HG03066 (cell line): Measurements from ENCODE around the gene MED26.

Experiments
- ATAC-seq: cut with Tn5 transposase; IDR thresholded peaks from one replicate; pipeline ENCODE4 v1.9.1; 2021; ENCODE audit warnings: low read depth; ENCODE audit not compliant: unreplicated experiment

Gene MED26

GRCh38 chr19:16542910-16543472 is 85.0 kb downstream of the MED26 start:
- no peak for ATAC-seq

DNA sequence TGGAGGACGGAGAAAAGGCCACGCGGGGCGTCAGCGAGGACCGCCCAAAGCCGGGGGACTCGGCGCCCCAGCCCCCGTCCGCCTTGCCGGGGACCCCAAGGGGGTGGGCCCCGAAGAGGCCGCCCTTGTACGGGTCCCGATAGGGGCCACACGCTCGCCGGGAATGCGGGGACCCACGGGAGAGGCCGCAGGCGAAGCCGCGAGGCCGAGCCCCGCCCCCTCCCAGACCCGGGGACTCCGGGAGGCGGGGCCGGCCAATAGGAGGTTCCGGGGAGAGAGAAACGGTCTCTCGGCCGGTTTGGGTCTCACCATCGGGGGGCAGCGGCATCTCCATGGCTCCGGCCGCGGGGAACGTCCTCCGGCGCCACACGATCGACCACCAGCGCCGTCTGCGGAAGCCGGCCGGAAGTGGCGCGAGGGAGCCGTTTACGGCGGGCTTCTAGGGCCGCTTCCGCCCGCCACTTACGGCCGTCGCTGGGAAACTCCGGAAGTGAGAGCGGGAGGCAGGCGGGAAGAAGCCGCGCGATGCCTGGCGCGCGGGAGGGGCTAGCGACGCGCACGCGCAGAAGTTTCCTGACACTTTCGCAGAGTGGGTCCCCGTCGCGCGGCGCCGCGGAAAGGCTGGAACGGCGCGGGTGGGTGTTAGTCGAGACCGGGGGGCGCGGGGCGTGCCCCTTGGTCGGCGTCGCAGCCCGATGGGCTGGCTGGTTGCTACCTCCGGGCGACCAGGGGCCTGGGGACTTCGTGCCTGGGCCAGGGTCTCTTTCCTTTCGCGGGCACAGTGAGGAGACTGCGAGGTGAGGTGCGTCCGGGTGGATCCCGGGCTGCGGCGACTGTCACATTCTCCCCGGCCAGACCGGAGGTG is 85.7 kb downstream of the MED26 start, which contains the start of gene CHERP:
TSS of gene CHERP (minus strand) at position 393 of the 865 bp plus-strand sequence. CDS start at position 334, 59 bp downstream.
- peak; percentile 70 for ATAC-seq

GRCh38 chr19:16541526-16542044 is 86.4 kb downstream of the MED26 start:
- no peak for ATAC-seq

- no peak for ATAC-seq
Observed at GRCh38 chr19:16540948-16541347, 87.1 kb downstream of the MED26 start.

DNA sequence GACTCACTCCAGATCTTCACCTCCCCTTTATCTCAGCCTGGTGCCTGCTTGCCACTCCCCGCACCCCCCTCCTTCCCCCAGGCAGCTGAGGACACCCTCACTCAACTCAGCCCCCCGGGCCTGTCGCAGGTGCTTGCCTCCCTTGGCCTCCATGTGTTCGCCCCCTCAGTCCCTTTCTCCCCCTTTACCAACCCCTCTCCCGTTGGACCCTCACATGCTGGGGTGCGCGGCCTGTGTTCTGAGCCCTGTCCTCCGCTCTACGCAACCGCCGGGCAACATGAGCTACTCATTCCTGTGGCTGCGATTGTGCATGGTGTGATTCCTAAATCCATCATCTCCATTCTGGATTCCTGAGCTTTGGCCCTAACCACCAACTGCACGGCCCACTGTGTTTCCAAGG is 90.9 kb downstream of the MED26 start:
- no peak for ATAC-seq

DNA sequence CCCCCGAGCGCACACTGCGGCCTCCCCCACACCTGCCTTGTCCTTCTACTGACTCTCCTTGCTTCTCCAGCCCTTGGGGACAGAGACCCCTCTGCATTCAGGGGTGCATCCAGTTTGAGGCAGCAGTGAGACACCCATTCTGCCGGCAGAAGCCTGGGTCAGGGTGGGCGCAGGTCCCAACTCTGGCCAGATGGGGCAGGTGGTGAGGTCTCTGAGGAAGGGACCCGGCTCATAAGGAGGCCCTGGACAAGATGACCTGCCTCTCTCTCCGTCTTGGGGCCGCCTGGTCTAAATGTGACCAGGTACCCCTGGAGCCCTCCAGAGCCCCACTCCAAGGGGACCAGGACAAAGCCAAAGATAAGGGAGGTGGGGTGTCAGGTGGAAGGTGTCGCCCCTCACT is 91.9 kb downstream of the MED26 start:
- ATAC-seq = no peak

DNA sequence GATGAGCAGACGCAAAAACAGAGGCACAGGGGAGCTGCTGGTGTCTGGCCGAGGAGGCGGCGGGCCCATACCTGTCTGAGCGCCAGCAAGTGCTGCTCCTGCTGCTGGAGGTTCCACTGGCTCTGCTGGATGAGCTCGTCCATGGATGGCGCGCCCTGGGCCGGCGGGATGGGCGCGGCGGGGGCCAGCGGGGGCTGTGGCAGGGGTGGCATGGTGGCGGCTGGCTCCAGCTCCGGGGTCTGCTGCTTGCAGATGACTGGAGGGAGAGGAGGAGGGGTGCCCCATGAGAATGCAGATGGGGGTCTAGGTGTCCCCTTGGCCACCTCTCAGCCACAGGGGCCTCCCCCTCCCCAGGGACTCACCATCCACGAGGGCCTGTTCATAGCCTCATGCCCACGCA is 92.6 kb downstream of the MED26 start:
- ATAC-seq = no peak

GRCh38 chr19:16532440-16533234 is 95.4 kb downstream of the MED26 start:
- no peak for ATAC-seq

DNA sequence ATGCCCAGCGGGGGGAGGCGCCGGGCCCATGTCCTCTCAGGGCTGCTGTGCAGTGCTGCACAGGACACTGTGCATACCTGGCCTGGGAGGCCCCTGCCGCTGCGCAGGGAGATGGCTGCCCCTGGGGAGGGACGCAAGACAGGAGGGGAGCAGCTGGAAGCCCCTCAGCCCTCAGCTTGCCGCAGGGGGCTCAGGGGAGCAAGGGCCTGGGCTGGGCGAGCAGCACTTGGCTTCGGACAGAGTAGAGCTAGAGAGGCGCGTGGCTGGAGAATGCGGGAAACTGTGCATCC is 96.7 kb downstream of the MED26 start:
- ATAC-seq = no peak

DNA sequence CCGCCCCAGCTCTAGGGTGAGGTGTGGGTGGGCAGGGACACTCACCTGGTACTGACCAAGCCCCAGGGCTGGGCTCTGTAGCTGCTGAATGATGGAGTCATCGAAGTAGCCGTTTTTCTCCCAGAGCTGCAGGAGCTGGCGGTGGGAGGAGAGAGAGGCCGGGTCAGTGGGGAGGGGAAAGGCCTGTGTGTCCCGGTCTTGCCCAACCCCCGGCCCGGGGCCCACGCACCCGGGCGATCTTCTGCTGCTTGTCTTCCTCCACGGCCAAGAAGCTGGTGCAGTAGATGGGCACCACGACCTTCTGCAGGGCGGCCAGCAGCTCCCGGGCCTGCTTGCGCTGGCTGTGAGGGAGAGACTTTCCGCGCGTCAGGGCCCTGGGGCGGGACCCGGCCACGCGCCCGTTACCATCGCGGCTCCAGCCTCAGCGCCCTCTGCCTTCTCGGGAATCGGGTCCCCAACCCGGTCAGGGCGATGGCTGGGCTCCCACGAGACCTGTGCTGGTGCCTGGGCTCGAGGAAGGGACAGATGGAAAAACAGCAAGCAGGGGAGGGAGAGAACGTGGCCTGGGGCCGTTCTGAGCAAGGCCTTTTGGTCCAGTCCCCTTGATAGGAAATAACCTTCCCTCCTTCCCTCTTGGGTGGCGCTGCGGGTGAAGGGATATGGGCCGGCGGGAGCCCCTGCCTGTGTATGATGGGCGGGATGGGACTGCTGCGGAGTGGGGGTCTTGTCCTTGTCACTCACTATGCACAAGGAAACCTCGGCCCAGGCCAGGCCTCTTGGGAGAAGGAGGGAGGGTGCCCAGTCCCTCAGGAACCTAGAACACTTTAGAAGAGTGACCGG is 97.2 kb downstream of the MED26 start:
- no peak for ATAC-seq

DNA sequence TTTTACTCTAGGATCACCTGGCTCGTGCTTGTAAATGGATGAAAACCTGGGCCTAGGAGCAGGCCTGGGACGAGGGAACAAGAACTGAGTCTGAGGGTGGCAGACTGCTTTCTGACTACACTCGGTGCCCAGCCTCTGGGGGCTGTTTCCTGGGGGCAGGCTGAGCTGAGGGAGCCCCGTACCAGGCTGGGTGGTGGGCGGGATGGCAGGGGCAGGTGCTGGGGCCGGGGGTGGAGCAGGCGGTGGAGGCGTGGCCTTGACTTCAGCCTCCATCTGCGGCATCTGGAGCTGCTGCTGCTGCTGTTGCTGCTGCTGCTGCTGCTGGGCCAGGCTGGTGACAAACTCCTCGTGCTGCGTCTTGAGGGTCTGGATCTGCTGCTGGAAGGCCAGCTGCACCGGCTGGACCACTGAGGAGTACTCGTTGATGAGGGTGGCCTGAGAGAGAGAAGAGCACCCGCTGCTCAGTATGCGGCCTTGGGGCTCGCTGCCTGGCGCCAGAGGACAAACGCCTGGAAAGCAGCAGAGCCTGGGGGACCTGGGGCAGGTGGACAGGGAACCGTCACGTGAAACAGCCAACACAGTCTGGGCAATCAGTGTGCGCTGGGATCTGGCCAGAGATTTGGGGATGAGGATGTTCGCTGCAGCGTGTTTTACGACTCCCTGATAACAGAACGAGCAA is 98.4 kb downstream of the MED26 start:
- ATAC-seq = no peak

- no peak for ATAC-seq
Observed at GRCh38 chr19:16527971-16528521, 100.0 kb downstream of the MED26 start.

- no peak for ATAC-seq
Observed at GRCh38 chr19:16527334-16527935, 100.6 kb downstream of the MED26 start.

GRCh38 chr19:16525751-16526481 is 102.1 kb downstream of the MED26 start:
- ATAC-seq = no peak

- ATAC-seq = no peak
Observed at GRCh38 chr19:16524991-16525734, 102.8 kb downstream of the MED26 start.
